Measurements from ENCODE around the gene RBBP8NL.

RBBP8NL gene

DNA sequence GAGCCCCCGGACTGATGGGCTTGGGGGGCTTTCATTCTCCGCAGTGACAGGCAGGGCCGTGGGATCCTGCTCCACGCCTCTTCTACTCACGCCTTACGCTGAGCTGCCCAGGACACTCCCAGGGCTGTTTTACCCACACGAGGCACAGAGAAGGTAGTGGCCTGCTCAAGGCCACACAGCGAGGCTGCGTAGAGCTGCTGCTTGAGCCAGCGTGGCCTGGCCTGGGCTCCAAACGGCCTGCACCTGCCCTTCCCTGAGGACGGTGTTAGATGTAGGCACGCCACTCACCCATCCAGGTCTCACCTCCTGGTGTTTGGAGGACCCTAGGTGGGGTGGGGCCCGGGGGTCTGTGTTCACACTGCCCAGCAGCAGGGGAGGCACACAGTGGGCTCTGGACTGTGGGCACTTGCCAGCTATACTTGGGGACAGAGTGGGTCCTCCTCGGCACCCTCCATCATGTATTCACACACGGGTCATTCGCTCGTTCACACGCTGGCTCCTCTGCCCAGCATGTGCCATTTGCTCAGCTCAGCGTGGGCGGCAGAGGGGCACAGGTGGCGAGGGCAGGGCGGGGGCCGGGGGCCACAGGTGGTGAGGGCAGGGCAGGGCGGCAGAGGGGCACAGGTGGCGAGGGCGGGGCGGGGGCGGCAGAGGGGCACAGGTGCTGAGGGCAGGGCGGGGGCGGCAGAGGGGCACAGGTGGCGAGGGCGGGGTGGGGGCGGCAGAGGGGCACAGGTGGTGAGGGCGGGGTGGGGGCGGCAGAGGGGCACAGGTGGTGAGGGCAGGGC lies 18.4 kb upstream of the RBBP8NL start:
- no peak overlapping the region for H3K9ac ChIP-seq (ENCODE audit: low read length)
- no peaks in the 10 kb centered on the region for H3K9me3 ChIP-seq (replicated peaks; ENCODE audit: insufficient read depth, low read length)
- H3K79me2 ChIP-seq (ENCODE audit: low read length), result no peaks in the 10 kb centered on the region
- no peaks in the 10 kb centered on the region for H3K36me3 ChIP-seq (replicated peaks; ENCODE audit: insufficient read depth, low read length)
- H3K27ac ChIP-seq (ENCODE audit: low read length), result no peak overlapping the region
- H3K27me3 ChIP-seq (replicated peaks; ENCODE audit: insufficient read depth, low read length), result peaks cover 97% of the 10 kb centered on the region
- H2AFZ ChIP-seq (ENCODE audit: low read length), result no peak overlapping the region
- no peak for TF ChIP-seq EZH2 (optimal IDR thresholded peaks at IDR 0.05; ENCODE audit: low read depth, low read length)
- TF ChIP-seq, protein P1, sequence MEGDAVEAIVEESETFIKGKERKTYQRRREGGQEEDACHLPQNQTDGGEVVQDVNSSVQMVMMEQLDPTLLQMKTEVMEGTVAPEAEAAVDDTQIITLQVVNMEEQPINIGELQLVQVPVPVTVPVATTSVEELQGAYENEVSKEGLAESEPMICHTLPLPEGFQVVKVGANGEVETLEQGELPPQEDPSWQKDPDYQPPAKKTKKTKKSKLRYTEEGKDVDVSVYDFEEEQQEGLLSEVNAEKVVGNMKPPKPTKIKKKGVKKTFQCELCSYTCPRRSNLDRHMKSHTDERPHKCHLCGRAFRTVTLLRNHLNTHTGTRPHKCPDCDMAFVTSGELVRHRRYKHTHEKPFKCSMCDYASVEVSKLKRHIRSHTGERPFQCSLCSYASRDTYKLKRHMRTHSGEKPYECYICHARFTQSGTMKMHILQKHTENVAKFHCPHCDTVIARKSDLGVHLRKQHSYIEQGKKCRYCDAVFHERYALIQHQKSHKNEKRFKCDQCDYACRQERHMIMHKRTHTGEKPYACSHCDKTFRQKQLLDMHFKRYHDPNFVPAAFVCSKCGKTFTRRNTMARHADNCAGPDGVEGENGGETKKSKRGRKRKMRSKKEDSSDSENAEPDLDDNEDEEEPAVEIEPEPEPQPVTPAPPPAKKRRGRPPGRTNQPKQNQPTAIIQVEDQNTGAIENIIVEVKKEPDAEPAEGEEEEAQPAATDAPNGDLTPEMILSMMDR (IDR thresholded peaks at IDR 0.05; ENCODE audit: low read length), result no peak
- TF ChIP-seq EZH2phosphoT487 (IDR thresholded peaks at IDR 0.05; ENCODE audit: low read length), result no peak
- no peaks in the 10 kb centered on the region for H3F3A ChIP-seq (ENCODE audit: insufficient read depth, low read length)
- H3K4me2 ChIP-seq (ENCODE audit: low read depth, low read length), result no peak overlapping the region
- H3K9me2 ChIP-seq (replicated peaks; ENCODE audit: insufficient read depth, low read length), result no peaks in the 10 kb centered on the region
- DNase-seq, result no peak
- H3K4me3 ChIP-seq (ENCODE audit: low read length), result no peak overlapping the region
- H3K4me1 ChIP-seq (ENCODE audit: low read length), result no peaks in the 10 kb centered on the region
- H4K20me1 ChIP-seq (ENCODE audit: insufficient read depth, low read length), result no peaks in the 10 kb centered on the region

DNA sequence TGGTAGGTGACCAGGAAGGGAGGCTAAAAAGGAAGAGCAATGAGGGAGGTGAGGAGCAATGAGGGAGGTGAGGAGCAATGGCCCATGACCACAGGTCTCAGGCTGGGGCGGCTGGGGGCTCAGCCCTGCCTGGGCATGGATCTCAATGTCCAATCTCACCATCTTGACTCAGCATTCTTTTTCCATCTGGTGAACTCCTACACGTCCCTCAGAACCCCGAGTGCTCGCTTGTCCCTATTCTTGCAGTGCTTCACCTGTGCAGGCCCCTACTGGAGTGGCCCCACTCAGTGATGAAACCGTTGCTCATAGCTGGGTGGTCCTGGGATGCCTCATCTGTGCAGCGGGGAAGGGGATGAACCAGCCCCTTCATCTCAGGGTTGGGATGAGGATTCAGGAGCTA lies 16.9 kb upstream of the RBBP8NL start:
- H3K79me2 ChIP-seq (ENCODE audit: low read length), result no peaks in the 10 kb centered on the region
- no peaks in the 10 kb centered on the region for H4K20me1 ChIP-seq (ENCODE audit: insufficient read depth, low read length)
- TF ChIP-seq EZH2 (optimal IDR thresholded peaks at IDR 0.05; ENCODE audit: low read depth, low read length), result no peak
- TF ChIP-seq EZH2phosphoT487 (IDR thresholded peaks at IDR 0.05; ENCODE audit: low read length), result no peak
- TF ChIP-seq, protein P1 (IDR thresholded peaks at IDR 0.05; ENCODE audit: low read length), result no peak
- no peak overlapping the region for H2AFZ ChIP-seq (ENCODE audit: low read length)
- H3K36me3 ChIP-seq (replicated peaks; ENCODE audit: insufficient read depth, low read length), result no peaks in the 10 kb centered on the region
- no peak for DNase-seq
- H3K4me2 ChIP-seq (ENCODE audit: low read depth, low read length), result no peak overlapping the region
- H3K4me1 ChIP-seq (ENCODE audit: low read length), result no peaks in the 10 kb centered on the region
- no peaks in the 10 kb centered on the region for H3F3A ChIP-seq (ENCODE audit: insufficient read depth, low read length)
- H3K9me2 ChIP-seq (replicated peaks; ENCODE audit: insufficient read depth, low read length), result no peaks in the 10 kb centered on the region
- H3K27me3 ChIP-seq (replicated peaks; ENCODE audit: insufficient read depth, low read length), result peaks cover 97% of the 10 kb centered on the region
- H3K9me3 ChIP-seq (replicated peaks; ENCODE audit: insufficient read depth, low read length), result no peaks in the 10 kb centered on the region
- H3K4me3 ChIP-seq (ENCODE audit: low read length), result no peak overlapping the region
- H3K27ac ChIP-seq (ENCODE audit: low read length), result no peak overlapping the region
- no peak overlapping the region for H3K9ac ChIP-seq (ENCODE audit: low read length)

DNA sequence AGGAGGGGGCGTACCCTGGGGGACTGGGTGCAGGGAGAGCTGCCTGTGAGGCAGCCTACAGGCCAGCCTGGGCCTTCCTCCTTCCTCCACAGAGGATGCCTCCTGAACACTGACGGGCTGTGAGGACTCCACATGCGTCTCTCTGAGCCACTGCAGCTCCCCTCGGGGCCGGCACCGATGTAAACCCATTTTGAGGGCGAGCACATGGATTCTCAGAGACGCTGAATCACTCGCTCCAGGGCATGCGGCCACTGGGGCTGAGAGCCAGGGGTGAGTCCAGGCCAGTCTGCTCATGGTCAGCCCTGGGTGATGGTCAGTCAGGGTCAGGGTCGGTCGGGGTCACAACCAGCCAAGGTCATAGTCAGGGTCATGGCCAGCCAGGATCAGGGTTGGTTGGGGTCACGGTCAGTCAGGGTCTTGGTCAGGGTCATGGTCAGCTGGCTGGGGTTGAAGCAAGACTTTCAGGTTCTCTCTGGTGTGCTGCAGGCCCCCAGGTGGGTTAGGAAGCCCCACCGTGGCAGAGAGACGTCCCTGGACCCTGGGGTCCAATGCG lies 14.7 kb upstream of the RBBP8NL start:
- no peak for DNase-seq
- H3K4me2 ChIP-seq (ENCODE audit: low read depth, low read length), result no peak overlapping the region
- no peak overlapping the region for H3K27ac ChIP-seq (ENCODE audit: low read length)
- H3K36me3 ChIP-seq (replicated peaks; ENCODE audit: insufficient read depth, low read length), result no peaks in the 10 kb centered on the region
- H3K9me2 ChIP-seq (replicated peaks; ENCODE audit: insufficient read depth, low read length), result no peaks in the 10 kb centered on the region
- no peak overlapping the region for H3K9ac ChIP-seq (ENCODE audit: low read length)
- no peaks in the 10 kb centered on the region for H3K9me3 ChIP-seq (replicated peaks; ENCODE audit: insufficient read depth, low read length)
- H3F3A ChIP-seq (ENCODE audit: insufficient read depth, low read length), result no peaks in the 10 kb centered on the region
- H3K27me3 ChIP-seq (replicated peaks; ENCODE audit: insufficient read depth, low read length), result peaks cover 97% of the 10 kb centered on the region
- H4K20me1 ChIP-seq (ENCODE audit: insufficient read depth, low read length), result no peaks in the 10 kb centered on the region
- H3K79me2 ChIP-seq (ENCODE audit: low read length), result no peaks in the 10 kb centered on the region
- no peak overlapping the region for H3K4me3 ChIP-seq (ENCODE audit: low read length)
- H2AFZ ChIP-seq (ENCODE audit: low read length), result no peak overlapping the region
- H3K4me1 ChIP-seq (ENCODE audit: low read length), result no peaks in the 10 kb centered on the region
- TF ChIP-seq, protein P1 (IDR thresholded peaks at IDR 0.05; ENCODE audit: low read length), result no peak
- no peak for TF ChIP-seq EZH2 (optimal IDR thresholded peaks at IDR 0.05; ENCODE audit: low read depth, low read length)
- TF ChIP-seq EZH2phosphoT487 (IDR thresholded peaks at IDR 0.05; ENCODE audit: low read length), result no peak
